IPS-NIHi7 (cell line): ENCODE measurements around the gene RNASE11.
"Not testable (repeated sequence)": the region's sequence is repeated elsewhere in the genome, so short reads cannot be mapped to it uniquely, and the experiment has no call there.

Experiments used
- DNase-seq: peaks from one replicate; pipeline ENCODE4 v3.0.0; 2012; ENCODE audit warnings: mixed read lengths; ENCODE audit errors: extremely low spot score

The RNASE11 gene

DNA sequence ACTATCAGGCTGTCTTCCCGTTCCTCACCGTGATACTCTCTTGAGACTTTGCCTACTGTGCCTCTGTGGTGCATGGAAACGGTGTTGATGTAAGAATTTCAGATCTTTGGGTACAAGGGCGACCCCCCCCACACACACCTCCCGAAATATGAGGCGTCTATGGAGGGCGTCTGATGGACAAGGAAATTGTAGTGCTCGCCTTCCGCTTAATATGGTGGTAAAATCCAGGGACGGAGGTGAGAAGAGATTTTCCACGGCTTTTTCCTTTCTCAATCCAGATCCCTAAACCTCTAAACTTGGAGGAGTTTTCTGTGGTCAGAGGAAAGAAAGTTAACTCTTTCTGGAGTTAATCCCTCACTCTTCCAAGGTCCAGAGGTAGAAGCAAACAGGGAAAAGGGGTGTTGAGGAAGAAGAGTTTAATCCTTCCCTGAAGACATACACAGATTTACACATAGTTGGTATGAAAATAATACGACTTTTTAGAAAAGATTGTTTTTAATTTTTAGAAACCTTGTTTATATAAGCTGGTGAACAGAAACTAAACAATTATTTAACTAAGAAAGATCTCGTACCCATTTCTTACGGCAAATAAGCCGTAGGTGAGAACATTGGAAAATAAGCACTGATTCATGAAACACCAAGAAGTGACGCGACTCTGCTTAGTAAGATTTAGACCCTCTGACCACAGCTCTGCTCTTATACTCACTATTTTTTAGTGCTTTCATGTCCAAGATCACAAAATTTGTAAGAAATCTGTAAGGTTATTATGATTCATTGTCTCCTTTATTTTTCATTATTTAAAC, 26.4 kb upstream of the RNASE11 start:
- no peak for DNase-seq

DNA sequence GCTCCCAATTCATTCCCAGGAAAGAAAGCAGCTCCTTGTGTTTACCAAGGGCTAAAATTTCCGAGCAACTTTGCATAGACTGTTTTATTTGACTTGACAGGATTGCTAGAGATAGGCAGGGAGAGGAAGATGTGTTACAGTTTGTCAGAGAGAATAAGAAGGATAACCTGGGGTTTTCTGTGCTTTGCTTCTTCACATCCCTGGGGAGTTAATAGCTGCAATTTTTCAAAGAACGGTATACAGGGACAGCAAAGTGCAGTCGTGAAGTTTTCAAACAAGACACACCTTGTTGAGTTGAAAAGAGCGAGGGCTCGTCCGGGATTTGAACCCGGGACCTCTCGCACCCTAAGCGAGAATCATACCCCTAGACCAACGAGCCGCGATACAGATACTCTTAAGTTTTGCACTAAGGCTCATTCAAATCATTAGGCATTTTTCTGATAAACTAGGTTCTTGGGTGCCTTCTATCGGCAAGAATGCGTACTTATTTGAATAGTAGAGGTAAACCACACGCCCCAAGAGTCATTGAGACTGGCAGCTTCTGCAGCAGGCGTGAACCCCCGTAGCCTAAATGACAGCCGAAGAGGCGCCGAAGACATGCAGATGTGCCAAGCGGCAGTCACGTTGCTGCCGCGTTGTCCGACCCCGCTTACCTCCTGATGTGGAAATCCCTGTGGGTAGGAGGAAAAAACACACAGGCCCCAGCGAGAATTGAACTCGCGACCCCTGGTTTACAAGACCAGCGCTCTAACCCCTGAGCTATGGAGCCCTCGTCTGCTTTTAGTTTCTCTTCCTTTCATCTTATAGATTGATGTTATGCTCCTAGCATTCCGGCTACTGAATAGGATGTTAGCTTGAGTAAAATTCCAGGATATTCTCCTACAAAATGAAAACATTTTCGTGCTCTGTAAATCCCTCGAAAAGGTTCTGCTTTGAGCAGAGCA, 25.6 kb upstream of the RNASE11 start:
- DNase-seq: peak; percentile 58

DNA sequence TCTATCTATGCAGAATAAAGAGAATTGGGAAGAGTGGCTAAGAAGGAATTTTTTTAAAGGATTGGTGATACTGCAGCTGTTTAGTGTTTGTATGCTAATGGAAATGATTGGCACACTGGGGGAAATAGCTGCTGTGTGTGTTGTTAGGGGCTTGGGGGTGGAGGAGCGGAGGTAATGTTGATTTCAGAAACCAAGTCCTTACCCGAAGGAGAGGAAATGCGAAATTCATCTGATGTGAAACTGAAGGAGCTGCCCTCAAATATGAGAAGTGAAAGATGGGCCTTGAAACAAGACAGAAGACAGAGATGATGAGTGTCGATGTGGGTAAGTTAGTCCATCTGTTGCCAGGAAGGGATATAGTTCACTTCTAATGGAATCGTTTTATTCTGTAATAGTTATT, 24.6 kb upstream of the RNASE11 start:
- DNase-seq: no peak

DNA sequence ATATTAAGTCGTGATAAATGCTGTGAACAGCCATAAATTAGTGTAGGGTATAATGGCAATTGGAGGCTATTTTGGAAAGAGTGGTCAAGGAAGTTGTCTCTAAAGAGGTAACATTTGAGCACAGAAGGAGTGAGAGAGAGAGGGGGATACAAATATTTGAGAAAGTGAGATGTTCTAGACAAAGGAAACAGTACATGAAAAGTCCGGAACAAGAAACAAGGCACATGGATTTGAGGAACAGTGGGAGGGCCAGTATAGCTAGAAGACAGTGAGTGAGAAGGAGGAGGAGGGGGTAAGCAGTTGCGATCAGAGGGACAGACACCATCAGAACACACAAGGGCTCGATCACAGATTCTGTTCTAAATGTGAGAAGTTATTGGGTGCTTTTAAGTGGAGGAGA, 23.5 kb upstream of the RNASE11 start:
- DNase-seq: no peak

DNA sequence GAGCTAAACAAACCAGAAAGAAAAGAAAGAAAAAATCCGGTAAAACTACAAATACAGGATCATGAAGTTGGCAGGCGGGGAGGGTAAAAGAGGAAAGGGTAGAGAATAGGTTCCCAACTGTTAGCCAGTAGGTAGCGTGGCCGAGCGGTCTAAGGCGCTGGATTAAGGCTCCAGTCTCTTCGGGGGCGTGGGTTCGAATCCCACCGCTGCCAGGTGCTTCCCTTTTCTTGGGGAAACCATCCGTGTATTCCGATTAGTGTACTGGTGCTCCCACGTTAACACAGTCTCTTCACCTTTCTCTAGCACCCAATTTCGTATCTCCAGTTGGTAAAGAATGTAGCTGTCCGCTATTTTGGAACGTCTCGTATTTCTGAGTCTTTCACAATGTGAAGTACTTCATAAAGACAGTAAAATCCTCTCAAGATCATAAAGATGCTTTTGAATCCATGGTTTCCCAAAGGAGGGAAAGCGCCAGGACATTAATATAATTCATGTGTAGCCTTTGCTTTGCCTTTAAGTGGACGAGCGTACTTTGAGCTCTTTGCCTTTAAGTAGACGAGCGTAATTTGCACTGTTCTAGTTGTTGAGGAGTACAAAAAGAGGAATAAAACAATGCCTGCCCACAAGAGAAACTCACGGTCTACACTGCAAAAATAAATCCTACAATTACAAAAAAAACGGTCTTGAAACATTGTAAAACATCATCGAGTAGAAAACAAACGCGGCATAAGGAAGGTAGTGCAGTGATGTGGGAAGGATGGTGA, 22.4 kb upstream of the RNASE11 start:
- DNase-seq: peak; percentile 57

DNA sequence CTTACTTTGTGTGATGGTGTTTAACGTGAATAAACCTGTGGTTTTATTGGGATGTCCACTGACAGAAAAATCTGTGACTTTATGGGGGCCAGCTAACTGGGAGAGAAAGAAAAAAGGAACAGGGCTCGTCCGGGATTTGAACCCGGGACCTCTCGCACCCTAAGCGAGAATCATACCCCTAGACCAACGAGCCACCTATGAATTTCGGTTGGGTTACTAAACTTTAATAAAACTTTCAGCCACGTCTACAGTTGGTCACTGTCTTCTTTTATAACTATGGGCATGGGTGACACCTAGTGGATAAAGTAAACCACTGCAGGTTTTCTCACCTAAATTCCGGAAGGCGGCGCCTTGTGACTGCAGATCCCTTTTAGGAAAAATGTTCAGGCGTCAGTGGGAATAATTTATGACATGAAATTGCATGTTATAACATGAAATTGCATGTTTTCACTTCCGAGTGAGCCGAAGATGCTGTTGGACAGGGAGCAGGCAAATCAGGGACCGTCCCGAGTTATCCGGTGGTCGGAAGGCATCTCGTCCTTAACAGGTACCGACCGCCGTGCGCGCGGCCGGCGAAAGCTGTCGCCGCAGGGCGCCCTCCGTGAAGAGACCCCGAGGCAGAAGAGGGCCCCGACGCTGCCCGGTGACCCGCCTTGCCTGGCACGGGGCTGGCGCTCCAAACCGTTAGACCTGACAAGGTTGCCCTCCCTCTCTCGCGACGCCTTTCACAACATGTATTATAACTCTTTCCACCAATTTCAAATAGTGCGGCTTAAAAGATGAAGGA, 21.6 kb upstream of the RNASE11 start:
- peak; percentile 66 for DNase-seq

DNA sequence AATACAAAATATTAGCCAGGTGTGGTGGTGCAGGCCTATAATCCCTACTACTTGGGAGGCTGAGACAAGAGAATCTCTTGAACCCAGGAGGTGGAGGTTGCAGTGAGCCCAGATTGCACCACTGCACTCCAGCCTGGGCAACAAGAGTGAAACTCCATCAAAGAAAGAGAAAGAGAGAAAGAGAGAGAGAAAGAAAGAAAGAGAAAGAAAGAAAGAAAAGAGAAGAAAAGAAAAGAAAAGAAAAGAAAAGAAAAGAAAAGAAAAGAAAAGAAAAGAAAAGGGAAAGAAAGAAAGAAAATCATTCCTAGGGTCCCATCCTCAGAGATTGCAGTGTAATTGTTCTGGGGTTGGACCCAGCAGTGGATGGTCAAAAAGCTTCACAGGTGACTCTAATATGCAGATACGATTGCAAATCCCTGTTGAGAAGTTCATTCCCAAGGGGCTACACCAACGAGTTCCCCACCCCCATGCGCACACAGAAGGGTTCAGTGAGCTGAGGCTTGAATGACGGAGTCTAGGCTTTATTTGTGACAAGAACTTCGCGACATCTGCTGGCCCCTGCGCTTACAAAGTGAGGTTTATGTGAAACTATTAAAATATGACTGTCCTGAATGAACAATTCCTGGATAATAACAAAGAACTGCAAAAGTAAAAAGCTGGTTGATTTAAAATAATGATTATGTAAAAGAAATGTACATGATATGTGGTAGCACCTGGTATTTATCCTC, 20.7 kb upstream of the RNASE11 start:
- no peak for DNase-seq

DNA sequence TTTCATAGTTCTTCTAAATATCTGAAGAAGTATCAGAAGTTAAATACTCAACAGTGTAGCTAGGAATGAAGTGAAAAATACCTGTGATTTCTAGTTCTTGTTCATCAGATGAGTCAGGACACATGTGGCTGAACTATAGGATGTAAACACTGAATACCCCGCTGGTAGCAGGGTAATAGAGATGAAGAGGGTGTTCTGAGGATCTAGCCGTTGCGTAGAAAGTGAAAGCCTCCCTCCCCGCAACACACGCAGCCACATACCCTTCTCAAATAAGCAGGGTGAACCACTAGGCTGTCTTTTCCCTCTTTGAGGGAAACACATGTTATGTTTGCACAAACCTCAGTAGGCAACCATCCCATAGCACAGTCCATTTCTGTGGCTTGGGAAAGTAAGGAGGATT, 19.8 kb upstream of the RNASE11 start:
- DNase-seq: no peak

DNA sequence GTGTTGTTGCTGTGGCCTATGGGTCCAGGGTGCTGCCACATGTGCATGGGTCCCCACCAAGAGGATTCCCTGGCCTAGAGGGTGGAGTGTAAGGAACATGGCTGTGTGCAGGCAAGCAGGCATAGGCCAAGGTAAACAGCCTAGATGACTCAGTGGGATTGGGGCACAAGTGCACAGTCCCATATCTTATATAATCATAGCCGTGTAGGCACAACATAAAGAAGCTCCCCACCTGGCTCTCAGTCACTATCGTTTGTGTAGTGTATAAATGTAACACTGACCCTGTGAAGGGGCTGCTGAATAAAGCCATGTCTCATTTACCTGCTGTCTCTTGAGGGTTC, 19.1 kb upstream of the RNASE11 start:
- no peak for DNase-seq

DNA sequence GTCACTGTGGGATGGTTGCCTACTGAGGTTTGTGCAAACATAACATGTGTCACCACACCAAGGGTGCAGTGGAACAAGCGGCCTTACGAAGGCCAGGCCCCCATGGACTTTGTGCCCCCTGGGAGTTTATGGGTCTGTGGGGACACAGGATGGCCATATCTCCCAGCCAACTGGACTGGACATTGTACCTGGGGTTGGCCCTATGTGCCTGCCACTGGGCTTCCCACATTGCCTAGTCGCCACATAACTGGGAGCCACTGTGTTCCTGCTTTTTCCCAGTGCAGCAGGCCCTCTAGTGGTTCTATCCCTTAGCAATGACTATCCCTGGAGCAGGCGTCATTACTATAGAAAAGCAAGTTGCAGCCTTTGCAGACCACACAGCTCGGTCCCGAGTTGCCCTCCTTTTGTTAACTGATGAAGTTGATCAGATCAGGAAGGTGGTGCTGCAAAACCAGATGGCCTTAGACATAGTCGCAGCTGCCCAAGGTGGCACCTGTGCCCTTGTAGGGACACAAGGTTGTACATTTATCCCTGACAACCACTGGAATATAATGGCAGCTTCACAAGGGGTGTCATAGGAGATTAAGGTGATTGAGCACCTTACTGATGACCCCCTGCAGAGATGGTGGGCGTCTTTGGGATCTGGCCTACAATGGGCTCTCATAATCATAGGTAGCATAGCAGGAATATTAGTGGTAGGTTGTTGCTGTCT, 18.5 kb upstream of the RNASE11 start:
- DNase-seq: peak; percentile 82

DNA sequence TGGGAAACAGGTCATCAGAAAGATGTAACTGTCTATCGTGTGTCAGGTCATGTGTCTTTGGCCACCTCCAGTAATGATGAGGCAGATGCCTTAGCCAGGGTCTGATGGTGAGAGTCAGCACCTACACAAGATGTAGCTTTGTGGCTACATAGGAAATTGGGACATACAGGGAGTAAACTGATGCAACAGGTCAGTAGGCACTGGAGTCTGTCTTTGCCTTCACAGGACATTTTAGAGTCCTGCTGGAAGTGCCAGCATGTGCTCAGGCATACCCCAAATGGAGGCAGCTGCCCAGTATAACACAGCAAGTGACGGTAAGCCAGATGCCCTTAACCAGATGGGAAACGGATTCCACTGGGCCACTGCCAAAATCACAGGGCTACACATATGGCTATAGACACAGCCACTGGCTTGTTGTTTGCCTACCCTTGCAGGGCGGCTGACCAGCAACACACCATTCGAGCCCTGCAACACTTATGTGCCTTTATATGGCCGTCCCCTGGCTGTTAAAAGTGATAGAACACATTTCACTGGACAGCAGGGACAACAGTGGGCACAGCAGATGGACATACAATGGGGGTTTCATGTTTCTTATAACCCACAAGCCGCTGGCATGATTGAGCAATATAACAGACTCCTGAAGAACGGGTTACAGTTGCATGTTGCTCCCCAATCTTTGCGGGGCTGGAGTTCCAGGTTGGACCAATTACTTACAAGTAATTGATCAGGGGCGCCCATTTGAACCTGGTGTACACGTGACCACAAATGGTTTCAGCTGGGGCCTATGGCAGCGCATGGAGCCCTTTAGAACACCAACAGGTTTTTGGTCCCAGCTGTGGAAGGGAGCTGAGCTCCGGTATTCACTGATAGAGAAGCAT, 16.3 kb upstream of the RNASE11 start:
- no peak for DNase-seq

DNA sequence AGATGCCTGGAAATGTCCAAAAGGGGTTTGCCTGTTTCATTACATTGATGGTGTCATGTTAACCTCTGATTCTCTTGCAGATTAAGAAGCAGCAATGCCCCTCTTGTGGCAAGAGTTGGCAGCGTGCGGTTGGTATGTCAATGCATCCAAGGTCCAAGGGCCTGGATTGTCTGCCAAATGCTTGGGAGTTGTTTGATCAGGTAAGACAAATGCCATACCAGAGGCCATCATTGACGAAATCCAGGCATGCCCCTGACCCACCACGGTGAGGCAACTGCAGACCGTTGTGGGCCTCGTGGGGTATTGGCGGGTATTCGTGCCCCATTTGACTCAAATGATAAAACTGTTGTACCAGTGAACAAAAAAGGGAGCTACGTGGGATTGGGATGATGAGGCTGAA, 14.8 kb upstream of the RNASE11 start:
- no peak for DNase-seq

DNA sequence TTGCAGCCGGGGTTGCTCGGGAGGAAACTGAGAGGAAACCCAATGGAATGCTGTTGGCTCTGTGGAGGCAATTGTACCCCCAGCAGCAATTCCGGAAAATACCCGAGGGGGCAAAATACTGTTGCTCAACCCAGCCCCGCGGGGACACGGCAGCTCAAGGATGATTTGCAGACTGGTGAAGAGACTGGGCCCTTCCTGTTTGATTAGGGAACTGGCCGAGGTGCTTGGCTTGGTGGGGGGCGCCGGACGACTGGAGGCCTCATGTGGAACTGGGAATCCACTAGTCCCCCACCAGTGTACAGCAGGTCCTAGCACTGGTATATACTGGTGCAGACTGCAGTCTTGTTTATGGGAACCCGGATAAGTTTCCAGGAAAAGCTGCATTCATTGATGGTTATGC, 13.7 kb upstream of the RNASE11 start:
- no peak for DNase-seq

DNA sequence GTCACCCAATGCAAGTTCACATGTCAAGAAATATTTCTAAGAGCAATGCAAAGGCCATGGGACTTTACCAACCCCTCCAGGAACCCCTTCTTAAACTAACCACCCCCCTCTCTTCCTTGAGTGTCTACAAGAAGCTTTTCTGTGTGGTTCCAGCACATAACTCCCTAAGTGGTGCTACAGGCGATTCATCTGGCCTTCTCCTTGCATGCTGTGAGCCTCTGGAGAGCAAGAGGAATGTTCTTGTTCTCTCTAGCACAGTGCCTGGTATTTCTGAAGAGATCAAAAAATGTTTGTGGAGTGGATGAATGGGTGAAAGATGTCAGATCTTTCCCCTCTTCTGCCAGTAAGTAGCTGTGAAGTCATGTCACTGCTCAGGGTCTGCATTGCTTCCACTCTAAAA, 9.3 kb upstream of the RNASE11 start:
- no peak for DNase-seq

DNA sequence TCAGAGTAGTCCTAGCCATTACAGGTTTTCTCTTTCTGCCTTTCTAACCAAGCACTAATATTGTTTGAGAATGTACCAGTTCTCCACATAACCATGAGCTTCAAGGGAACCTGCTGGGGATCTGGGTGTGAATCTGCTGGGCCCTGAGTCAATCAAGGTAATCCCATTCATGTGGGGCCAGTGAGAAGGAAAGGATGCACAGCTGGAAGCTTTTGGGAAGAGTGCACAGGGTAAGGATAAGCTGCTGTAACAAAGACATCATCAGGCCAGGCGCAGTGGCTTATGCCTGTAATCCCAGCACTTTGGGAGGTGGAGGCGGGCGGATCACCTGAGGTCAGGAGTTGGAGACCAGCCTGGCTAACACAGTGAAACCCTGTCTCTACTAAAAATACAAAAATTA, 7.9 kb upstream of the RNASE11 start:
- not testable (repeated sequence) for DNase-seq

DNA sequence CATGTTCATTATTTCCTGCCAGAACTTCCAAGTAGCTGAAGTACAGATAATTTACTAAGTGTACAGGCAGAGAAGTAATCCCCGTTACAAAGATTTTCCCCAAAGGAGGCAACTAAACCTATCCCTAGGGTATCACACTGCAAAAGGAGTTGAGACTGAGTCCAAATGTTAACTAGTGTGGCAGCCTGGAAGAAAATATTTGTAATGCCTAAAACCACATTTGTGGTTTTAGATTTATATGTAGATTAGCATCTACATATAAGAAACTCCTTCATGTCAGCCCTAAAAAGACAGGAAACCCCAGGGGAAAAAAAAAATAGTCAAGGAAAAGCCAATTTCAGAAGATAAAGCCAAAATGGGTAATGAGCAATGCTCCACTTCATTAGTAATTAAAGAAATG, 4.8 kb upstream of the RNASE11 start:
- no peak for DNase-seq

DNA sequence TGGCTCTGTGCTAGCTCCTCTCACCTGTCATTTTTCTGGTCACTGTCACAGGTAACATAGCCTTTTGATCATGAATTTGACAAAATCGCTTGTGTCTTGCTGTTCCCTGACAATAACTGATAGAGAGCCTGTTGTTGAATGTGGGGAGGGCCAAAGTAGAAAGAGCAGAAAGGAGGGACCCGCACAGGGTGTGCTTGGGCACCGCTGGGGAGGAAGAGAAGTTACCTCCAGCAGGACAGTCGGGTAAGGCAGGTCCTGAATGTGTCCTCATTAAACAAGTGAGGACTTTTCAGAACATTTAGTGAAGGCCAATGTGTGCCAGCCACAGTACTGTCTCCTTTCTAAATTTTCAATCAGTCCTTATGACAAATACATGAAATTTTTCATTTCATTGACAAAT, 3.4 kb upstream of the RNASE11 start, which contains the start of gene RNASE12:
TSS of gene RNASE12 (minus strand) at position 142 of the 400 bp plus-strand sequence. CDS start 653 bp downstream, outside the sequence.
- no peak for DNase-seq

DNA sequence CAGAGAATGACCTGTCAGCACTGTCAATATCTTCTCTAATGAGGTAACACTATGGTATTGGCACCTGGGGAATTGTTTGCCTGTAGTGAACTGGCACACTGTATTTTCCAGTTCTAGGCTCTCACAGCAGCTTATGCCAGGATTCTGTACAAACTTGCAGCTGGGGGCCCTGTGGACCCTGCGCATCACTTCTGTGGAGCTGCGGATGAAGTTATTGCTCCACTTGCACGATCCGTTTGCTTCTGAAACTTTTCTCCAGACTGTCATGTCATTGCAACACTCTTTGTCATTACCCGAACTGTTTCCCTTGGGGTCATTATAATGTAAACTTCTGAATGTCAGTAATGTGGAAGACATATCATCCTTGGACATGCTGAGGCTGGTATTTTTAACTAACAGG, 3.9 kb downstream of the RNASE11 start:
- DNase-seq: no peak

DNA sequence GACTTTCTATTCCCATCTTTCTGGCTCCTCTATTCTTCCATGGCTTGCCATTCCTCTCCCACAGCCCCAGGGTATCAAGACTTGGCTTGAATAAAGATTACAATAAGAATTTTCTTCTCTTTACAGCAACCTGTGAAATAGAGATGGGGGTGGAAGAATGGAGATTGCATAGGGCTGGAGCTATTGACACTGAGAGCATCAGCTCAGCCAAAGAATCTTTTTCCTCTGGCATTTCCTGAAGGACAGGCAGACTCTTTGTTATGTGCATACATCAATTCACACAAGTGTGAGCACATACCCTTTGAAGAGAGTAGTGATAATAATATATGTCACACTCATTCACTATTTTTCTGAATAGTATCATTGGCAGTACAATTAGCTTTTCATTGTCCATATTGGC, 4.7 kb downstream of the RNASE11 start:
- no peak for DNase-seq
